HG03196 (cell line): ENCODE results near the gene YPEL2.

Experiments used
- ATAC-seq: cut with Tn5 transposase; IDR thresholded peaks from one replicate; pipeline ENCODE4 v1.9.1; 2021; ENCODE audit not compliant: unreplicated experiment

Gene YPEL2

GRCh38 chr17:59329176-59330052 is 2.0 kb upstream of the YPEL2 start:
- ATAC-seq = peak; percentile 44

- no peak for ATAC-seq
These were observed 1.2 kb upstream of the YPEL2 start for GRCh38 chr17:59330053-59330942.

- no peak for ATAC-seq
These were observed 684 bp downstream of the YPEL2 start for GRCh38 chr17:59331929-59332748.

- no peak for ATAC-seq
These were observed 1.4 kb downstream of the YPEL2 start for GRCh38 chr17:59332749-59333377.

GRCh38 chr17:59333836-59334235 is 2.4 kb downstream of the YPEL2 start:
- ATAC-seq = no peak

- ATAC-seq = no peak
These were observed 4.2 kb downstream of the YPEL2 start for GRCh38 chr17:59335685-59336084.

GRCh38 chr17:59337741-59338299 is 6.4 kb downstream of the YPEL2 start:
- ATAC-seq = no peak

- no peak for ATAC-seq
These were observed 7.0 kb downstream of the YPEL2 start for GRCh38 chr17:59338498-59338897.

GRCh38 chr17:59341922-59342321 is 10.5 kb downstream of the YPEL2 start:
- no peak for ATAC-seq

GRCh38 chr17:59342681-59343131 is 11.3 kb downstream of the YPEL2 start:
- no peak for ATAC-seq

- no peak for ATAC-seq
These were observed 14.0 kb downstream of the YPEL2 start for GRCh38 chr17:59345476-59345875.

- no peak for ATAC-seq
These were observed 14.9 kb downstream of the YPEL2 start for GRCh38 chr17:59346341-59346740.

- ATAC-seq = no peak
These were observed 15.5 kb downstream of the YPEL2 start for GRCh38 chr17:59346876-59347407.

GRCh38 chr17:59347975-59348391 is 16.5 kb downstream of the YPEL2 start:
- no peak for ATAC-seq

- no peak for ATAC-seq
These were observed 17.7 kb downstream of the YPEL2 start for GRCh38 chr17:59349178-59349577.

- no peak for ATAC-seq
These were observed 21.8 kb downstream of the YPEL2 start for GRCh38 chr17:59353106-59353854.

GRCh38 chr17:59353936-59354755 is 22.7 kb downstream of the YPEL2 start:
- no peak for ATAC-seq

GRCh38 chr17:59355030-59355701 is 23.7 kb downstream of the YPEL2 start:
- ATAC-seq = no peak
